ENCODE results near the gene PRICKLE3. TPM values are rescaled to one million over a fixed set of nuclear protein-coding genes. Genes with fewer than 3 reads are reported as not detected.

Gene PRICKLE3
- total RNA-seq, 4 donors from 2014 or later = 18.2 to 32.4 (median 24.4) TPM

- WGBS, 2 donors = 61 to 100% methylated on average over 1 of the region's 1 CpG
- no peak overlapping the region for H3K27ac ChIP-seq
- no peaks in the 10 kb centered on the region for H3K36me3 ChIP-seq
- no peaks in the 10 kb centered on the region for H3K4me1 ChIP-seq
- TF ChIP-seq EP300 (IDR thresholded peaks at IDR 0.05) = no peak
- TF ChIP-seq POLR2A (IDR thresholded peaks at IDR 0.05) = no peak
- TF ChIP-seq CTCF (IDR thresholded peaks at IDR 0.05) = no peak
- H3K9me3 ChIP-seq = no peaks in the 10 kb centered on the region
- no peak overlapping the region for H3K4me3 ChIP-seq
- H3K27me3 ChIP-seq = peaks cover 0 to 14% of the 10 kb centered on the region in 2 donors
- DNase-seq (ENCODE audit: low spot score in 2 of 2) = no peak
Observed at GRCh38 chrX:49212861-49213260, 26.7 kb upstream of the PRICKLE3 start.

GRCh38 chrX:49212209-49212608 is 26.0 kb upstream of the PRICKLE3 start:
- Histone ChIP-seq H3K36me3 (no peaks in the 10 kb centered on the region), H3K4me1 (no peaks in the 10 kb centered on the region), H3K27ac (no peak overlapping the region), H3K4me3 (no peak overlapping the region), H3K27me3 (peaks cover 0 to 14% of the 10 kb centered on the region in 2 donors), H3K9me3 (no peaks in the 10 kb centered on the region)
- no peak for DNase-seq (ENCODE audit: low spot score in 2 of 2)
- TF ChIP-seq POLR2A (IDR thresholded peaks at IDR 0.05) (no peak), CTCF (IDR thresholded peaks at IDR 0.05) (no peak), EP300 (IDR thresholded peaks at IDR 0.05) (no peak)
- WGBS, 2 donors = 84 to 94% methylated on average over 2 of the region's 2 CpGs

- no peak for TF ChIP-seq CTCF (IDR thresholded peaks at IDR 0.05)
- no peak for TF ChIP-seq POLR2A (IDR thresholded peaks at IDR 0.05)
- no peak for TF ChIP-seq EP300 (IDR thresholded peaks at IDR 0.05)
- H3K27ac ChIP-seq = no peak overlapping the region
- DNase-seq (ENCODE audit: low spot score in 2 of 2) = no peak
- no peaks in the 10 kb centered on the region for H3K9me3 ChIP-seq
- no peaks in the 10 kb centered on the region for H3K4me1 ChIP-seq
- peaks cover 0 to 18% of the 10 kb centered on the region in 2 donors for H3K27me3 ChIP-seq
- WGBS, 2 donors = 83 to 90% methylated on average over 3 to 9 of the region's 9 CpGs
- H3K36me3 ChIP-seq = no peaks in the 10 kb centered on the region
- H3K4me3 ChIP-seq = no peak overlapping the region
Observed at GRCh38 chrX:49211074-49211473, 24.9 kb upstream of the PRICKLE3 start.

GRCh38 chrX:49210406-49210805 is 24.2 kb upstream of the PRICKLE3 start:
- DNase-seq (ENCODE audit: low spot score in 2 of 2) = no peak
- Histone ChIP-seq H3K4me1 (no peaks in the 10 kb centered on the region), H3K27me3 (peaks cover 0 to 22% of the 10 kb centered on the region in 2 donors), H3K36me3 (no peaks in the 10 kb centered on the region), H3K9me3 (no peaks in the 10 kb centered on the region), H3K4me3 (no peak overlapping the region), H3K27ac (no peak overlapping the region)
- WGBS, 2 donors = 76 to 80% methylated on average over 6 to 8 of the region's 8 CpGs
- TF ChIP-seq CTCF (IDR thresholded peaks at IDR 0.05) (no peak), POLR2A (IDR thresholded peaks at IDR 0.05) (no peak), EP300 (IDR thresholded peaks at IDR 0.05) (no peak)

GRCh38 chrX:49209434-49210251 is 23.5 kb upstream of the PRICKLE3 start:
- no peak for DNase-seq (ENCODE audit: low spot score in 2 of 2)
- Histone ChIP-seq H3K9me3 (no peaks in the 10 kb centered on the region), H3K4me3 (no peak overlapping the region), H3K27ac (no peak overlapping the region), H3K4me1 (no peaks in the 10 kb centered on the region), H3K36me3 (no peaks in the 10 kb centered on the region), H3K27me3 (peaks cover 0 to 23% of the 10 kb centered on the region in 2 donors)
- WGBS, 2 donors = 18 to 53% methylated on average over 5 to 28 of the region's 28 CpGs
- TF ChIP-seq CTCF (IDR thresholded peaks at IDR 0.05) (no peak), EP300 (IDR thresholded peaks at IDR 0.05) (no peak), POLR2A (IDR thresholded peaks at IDR 0.05) (no peak)
